ENCODE data around the gene SLC1A4.

SLC1A4 gene

GRCh38 chr2:64941801-64942200 is 47.4 kb upstream of the SLC1A4 start:
- TF ChIP-seq ZNF518A (tag by site-specific recombination; conservative IDR thresholded peaks at IDR 0.05; ENCODE audit: low read depth) (no peak), ELK4 (IDR thresholded peaks at IDR 0.05; ENCODE audit: borderline replicate concordance, low read depth, low read length) (no peak), MYNN (tag by site-specific recombination; IDR thresholded peaks at IDR 0.05; ENCODE audit: borderline replicate concordance) (no peak), ZBTB7A (tag by site-specific recombination; IDR thresholded peaks at IDR 0.05; ENCODE audit: low read depth) (no peak), ZNF24 (tag by site-specific recombination; IDR thresholded peaks at IDR 0.05) (no peak), ZNF248 (tag by site-specific recombination; IDR thresholded peaks at IDR 0.05) (no peak), ZNF473 (tag by site-specific recombination; IDR thresholded peaks at IDR 0.05) (no peak), ZBTB1 (tag by site-specific recombination; IDR thresholded peaks at IDR 0.05) (no peak), ZNF398 (tag by site-specific recombination; IDR thresholded peaks at IDR 0.05) (no peak), KLF1 (tag by site-specific recombination; IDR thresholded peaks at IDR 0.05) (no peak), SALL2 (tag by site-specific recombination; IDR thresholded peaks at IDR 0.05; ENCODE audit: borderline replicate concordance) (no peak), ZNF501 (tag by site-specific recombination; IDR thresholded peaks at IDR 0.05) (no peak), OSR2 (tag by site-specific recombination; IDR thresholded peaks at IDR 0.05) (no peak), ZNF621 (tag by site-specific recombination; IDR thresholded peaks at IDR 0.05) (no peak), ZNF510 (tag by site-specific recombination; IDR thresholded peaks at IDR 0.05; ENCODE audit: insufficient replicate concordance) (no peak), ZNF394 (tag by site-specific recombination; IDR thresholded peaks at IDR 0.05; ENCODE audit: borderline replicate concordance) (no peak), PRDM4 (tag by site-specific recombination; IDR thresholded peaks at IDR 0.05) (no peak), ZNF26 (tag by site-specific recombination; IDR thresholded peaks at IDR 0.05) (no peak)
- Histone ChIP-seq H3K27ac (ENCODE audit: extremely low read depth, low read depth, low read length) (no peak overlapping the region), H3K36me3 (ENCODE audit: control insufficient read depth in 2 of 2, insufficient read depth in 1 of 2, low read length in 2 of 2) (no peaks in the 10 kb centered on the region), H3K4me1 (ENCODE audit: control insufficient read depth, insufficient read depth, low read length) (no peaks in the 10 kb centered on the region), H3K9me3 (ENCODE audit: control insufficient read depth, insufficient read depth, low read depth, low read length) (no peaks in the 10 kb centered on the region), H3K4me3 (ENCODE audit: low read depth, low read length) (no peak overlapping the region)
- POLR2A ChIA-PET = no interaction called here
- CTCF ChIA-PET = interaction anchor here (0.5 kb wide), 1 partner anchor 14 kb away, joined by 6 read pairs; no protein-coding TSS in a partner anchor

Measured in HEK293 (cell line).